ENCODE measurements around the gene ARPC2. TPM values are rescaled to one million over a fixed set of nuclear protein-coding genes. Genes with fewer than 3 reads are reported as not detected.

ARPC2 gene
- total and polyA plus RNA-seq, 2 of the 13 experiments (the other 11 are each of a cell fraction or from before 2014, with no cell fraction given), result 168 to 303 TPM

- peak; percentile 30; the same call in 1 of the 2 replicates for TF ChIP-seq SMAD9 (CRISPR knock-in tag; IDR thresholded peaks at IDR 0.05)
- peak; percentile 83 for TF ChIP-seq MEIS2 (CRISPR knock-in tag; IDR thresholded peaks at IDR 0.05)
- TF ChIP-seq JUN (CRISPR knock-in tag; IDR thresholded peaks at IDR 0.05), result 0 out of 2 replicates have a peak, but pooled peaks have one; percentile 75
- peak; percentile 66; the same call in 1 of the 2 replicates for TF ChIP-seq HOXA5 (CRISPR knock-in tag; IDR thresholded peaks at IDR 0.05)
- TF ChIP-seq ARNT2 (CRISPR knock-in tag; IDR thresholded peaks at IDR 0.05; ENCODE audit: low read depth), result no peak
- TF ChIP-seq NR2F6 (IDR thresholded peaks at IDR 0.05), result no peak
- peak; percentile 76 for TF ChIP-seq NR2F6 (CRISPR knock-in tag; IDR thresholded peaks at IDR 0.05)
- TF ChIP-seq ZNF883 (CRISPR knock-in tag; IDR thresholded peaks at IDR 0.05; ENCODE audit: not compliant biosample characterization), result peak; percentile 66
- TF ChIP-seq ZNF713 (CRISPR knock-in tag; IDR thresholded peaks at IDR 0.05), result 0 out of 2 replicates have a peak, but pooled peaks have one; percentile 52
- no peak for TF ChIP-seq NCOA1 (CRISPR knock-in tag; IDR thresholded peaks at IDR 0.05)
- TF ChIP-seq ZNF580 (CRISPR knock-in tag; IDR thresholded peaks at IDR 0.05; ENCODE audit: borderline replicate concordance, low read depth), result peak; percentile 86; the same call in 1 of the 2 replicates
- no peak for TF ChIP-seq ZNF329 (CRISPR knock-in tag; IDR thresholded peaks at IDR 0.05; ENCODE audit: low read depth)
- TF ChIP-seq ELF3 (CRISPR knock-in tag; IDR thresholded peaks at IDR 0.05), result peak; percentile 68
- TF ChIP-seq POGK (CRISPR knock-in tag; conservative IDR thresholded peaks at IDR 0.05), result peak; percentile 60; the same call in 1 of the 2 replicates
- peak; percentile 69; the same call in 1 of the 2 replicates for TF ChIP-seq SMAD3 (CRISPR knock-in tag; IDR thresholded peaks at IDR 0.05)
- no peak for TF ChIP-seq ZNF550 (CRISPR knock-in tag; IDR thresholded peaks at IDR 0.05; ENCODE audit: borderline replicate concordance)
- TF ChIP-seq ZNF740 (CRISPR knock-in tag; IDR thresholded peaks at IDR 0.05), result no peak
- TF ChIP-seq BCL3 (CRISPR knock-in tag; IDR thresholded peaks at IDR 0.05), result peak; percentile 65; the same call in 1 of the 2 replicates
- peak; percentile 61; the same call in 1 of the 2 replicates for TF ChIP-seq ZNF788 (CRISPR knock-in tag; IDR thresholded peaks at IDR 0.05; ENCODE audit: borderline replicate concordance)
- TF ChIP-seq KLF9 (CRISPR knock-in tag; IDR thresholded peaks at IDR 0.05; ENCODE audit: low read depth), result 0 out of 2 replicates have a peak, but pooled peaks have one; percentile 39
- peak; percentile 64; the same call in 1 of the 2 replicates for TF ChIP-seq GATAD1 (CRISPR knock-in tag; IDR thresholded peaks at IDR 0.05)
- TF ChIP-seq HNF1A (IDR thresholded peaks at IDR 0.05; ENCODE audit: low read depth), result no peak
- no peak for TF ChIP-seq HNF1A (CRISPR knock-in tag; IDR thresholded peaks at IDR 0.05; ENCODE audit: borderline replicate concordance)
- peak; percentile 43; the same call in 1 of the 2 replicates for TF ChIP-seq RXRA (CRISPR knock-in tag; IDR thresholded peaks at IDR 0.05)
Measured at GRCh38 chr2:218301176-218301819, 84.3 kb downstream of the ARPC2 start (continued).
